ENCODE results near the gene PHACTR4.

The PHACTR4 gene

DNA sequence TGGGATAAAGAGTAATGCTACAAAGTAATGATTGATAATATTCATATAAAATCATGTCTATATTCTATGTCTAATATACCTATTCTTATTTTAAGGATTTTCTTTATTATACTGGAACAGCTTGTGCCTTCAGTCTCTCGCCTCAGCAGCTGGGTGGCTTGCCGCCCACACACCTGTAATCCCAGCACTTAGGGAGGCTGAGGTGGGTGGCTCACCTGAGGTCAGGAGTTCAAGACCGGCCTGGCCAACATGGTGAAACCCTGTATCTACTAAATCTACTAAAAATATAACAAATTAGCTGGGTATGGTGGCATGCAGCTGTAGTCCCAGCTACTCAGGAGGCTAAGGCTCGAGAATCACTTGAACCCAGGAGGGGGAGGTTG, 175.7 kb downstream of the PHACTR4 start:
- H3K4me3 ChIP-seq (ENCODE audit: low read depth, low read length) = no peak overlapping the region
- no peak for TF ChIP-seq CTCF (IDR thresholded peaks at IDR 0.05; ENCODE audit: borderline replicate concordance, insufficient read depth, low read depth, low read length)

- H3K4me3 ChIP-seq (ENCODE audit: low read depth, low read length) = no peak overlapping the region
- no peak for TF ChIP-seq CTCF (IDR thresholded peaks at IDR 0.05; ENCODE audit: borderline replicate concordance, insufficient read depth, low read depth, low read length)
Measured at GRCh38 chr1:28548318-28548717, 178.8 kb downstream of the PHACTR4 start.
